ENCODE results near the gene TAL1.

GRCh38 chr1:47188791-47189785 is 42.9 kb downstream of the TAL1 start:
- TF ChIP-seq, protein P1, sequence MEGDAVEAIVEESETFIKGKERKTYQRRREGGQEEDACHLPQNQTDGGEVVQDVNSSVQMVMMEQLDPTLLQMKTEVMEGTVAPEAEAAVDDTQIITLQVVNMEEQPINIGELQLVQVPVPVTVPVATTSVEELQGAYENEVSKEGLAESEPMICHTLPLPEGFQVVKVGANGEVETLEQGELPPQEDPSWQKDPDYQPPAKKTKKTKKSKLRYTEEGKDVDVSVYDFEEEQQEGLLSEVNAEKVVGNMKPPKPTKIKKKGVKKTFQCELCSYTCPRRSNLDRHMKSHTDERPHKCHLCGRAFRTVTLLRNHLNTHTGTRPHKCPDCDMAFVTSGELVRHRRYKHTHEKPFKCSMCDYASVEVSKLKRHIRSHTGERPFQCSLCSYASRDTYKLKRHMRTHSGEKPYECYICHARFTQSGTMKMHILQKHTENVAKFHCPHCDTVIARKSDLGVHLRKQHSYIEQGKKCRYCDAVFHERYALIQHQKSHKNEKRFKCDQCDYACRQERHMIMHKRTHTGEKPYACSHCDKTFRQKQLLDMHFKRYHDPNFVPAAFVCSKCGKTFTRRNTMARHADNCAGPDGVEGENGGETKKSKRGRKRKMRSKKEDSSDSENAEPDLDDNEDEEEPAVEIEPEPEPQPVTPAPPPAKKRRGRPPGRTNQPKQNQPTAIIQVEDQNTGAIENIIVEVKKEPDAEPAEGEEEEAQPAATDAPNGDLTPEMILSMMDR (conservative IDR thresholded peaks at IDR 0.05; ENCODE audit: low read length): no peak
- TF ChIP-seq EZH2phosphoT487 (IDR thresholded peaks at IDR 0.05; ENCODE audit: borderline replicate concordance): no peak
